Forelimb muscle (tissue), 1 donor: ENCODE results near the gene WDCP. TPM values are rescaled to one million over a fixed set of nuclear protein-coding genes. Genes with fewer than 3 reads are reported as not detected.

Experiments used
- DNase-seq: peaks from one replicate; pipeline ENCODE4 v3.0.0-alpha.2; 2013; ENCODE audit warnings: low read depth
- polyA plus RNA-seq: library from polyadenylated mRNA; unstranded; fragments of 120-200 nt; gene quantifications from one replicate; pipeline ENCODE4 v1.2.1, GENCODE V29; 2013; ENCODE audit not compliant: insufficient read length

Gene WDCP
- polyA plus RNA-seq, 1 donor, result 9.8 TPM

DNA sequence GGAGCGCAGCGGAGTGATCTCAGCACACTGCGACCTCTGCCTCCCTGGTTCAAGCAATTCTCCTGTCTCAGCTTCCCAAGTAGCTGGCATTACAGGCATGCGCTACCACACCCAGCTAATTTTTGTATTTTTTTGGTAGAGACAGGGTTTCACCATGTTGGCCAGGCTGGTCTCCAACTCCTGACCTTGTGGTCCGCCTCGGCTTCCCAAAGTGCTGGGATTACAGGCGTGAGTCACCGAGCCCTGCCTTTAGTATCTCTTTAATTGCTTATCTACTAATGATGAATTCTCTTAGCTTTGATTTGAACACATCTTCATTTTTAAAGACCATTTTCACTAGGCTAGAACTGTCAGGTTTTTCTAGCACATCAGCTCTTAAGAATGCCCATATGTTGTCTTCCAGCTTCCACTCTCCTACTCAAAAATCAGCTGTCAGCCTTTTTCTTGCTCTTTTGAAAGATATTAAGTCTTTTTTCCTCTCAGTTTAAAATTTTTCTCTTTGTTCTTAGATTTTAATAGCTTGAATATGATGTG, 53.4 kb downstream of the WDCP start:
- DNase-seq, result no peak

DNA sequence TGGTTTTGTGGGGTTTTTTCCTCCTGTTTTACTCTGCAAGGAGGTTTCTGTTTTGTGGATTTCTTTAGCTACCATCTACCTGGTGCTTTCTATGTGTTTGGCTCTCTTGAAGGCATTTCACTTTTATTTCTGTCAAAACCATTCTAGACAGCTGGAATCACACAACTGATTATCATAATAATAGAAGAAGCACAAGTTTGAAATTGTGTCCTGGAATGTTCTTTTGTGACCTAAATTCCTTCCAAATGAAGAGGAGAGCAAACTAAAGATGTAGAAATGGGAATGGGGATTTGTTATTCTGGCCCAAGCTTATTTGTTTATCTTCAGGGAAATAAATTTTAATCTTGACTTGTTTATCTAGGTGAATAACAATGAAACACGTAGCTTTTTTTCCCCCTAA, 54.3 kb downstream of the WDCP start:
- DNase-seq, result no peak

DNA sequence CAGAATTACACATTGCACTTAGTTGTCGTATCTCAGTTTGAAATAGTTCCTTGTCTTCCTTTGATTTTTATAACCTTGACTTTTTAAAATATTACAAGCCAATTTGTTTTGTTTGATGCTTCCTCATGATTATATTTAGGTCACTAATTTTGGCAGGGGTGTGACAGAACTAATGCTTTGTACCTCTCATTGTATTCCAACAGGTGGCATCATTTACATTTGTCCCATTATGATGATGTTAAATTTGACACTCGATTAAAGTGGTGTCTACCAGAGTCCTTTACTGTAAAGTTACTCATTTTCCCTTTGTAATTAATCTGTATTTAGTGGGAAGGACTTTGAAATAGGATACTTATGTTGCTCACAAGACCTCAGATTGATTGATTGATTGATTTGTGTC, 58.8 kb downstream of the WDCP start:
- peak; percentile 4 for DNase-seq

Other genes with a start within 250 kb of the WDCP start
- gene ATAD2B, start 120.3 kb downstream of the WDCP start, polyA plus RNA-seq, result 11.5 TPM
- gene UBXN2A, start 106.9 kb downstream of the WDCP start, polyA plus RNA-seq, result 17.6 TPM
- gene MFSD2B, start 37.3 kb downstream of the WDCP start, polyA plus RNA-seq, result 2.6 TPM
- 2.3 TPM for gene FKBP1B, start 2.4 kb upstream of the WDCP start, polyA plus RNA-seq
- 78.1 TPM for gene SF3B6, start 28.9 kb upstream of the WDCP start, polyA plus RNA-seq
- 25.8 TPM for gene TP53I3, start 37.4 kb upstream of the WDCP start, polyA plus RNA-seq
- 0.94 TPM for gene PFN4, start 75.9 kb upstream of the WDCP start, polyA plus RNA-seq
- 12.6 TPM for gene FAM228B, start 76.1 kb upstream of the WDCP start, polyA plus RNA-seq
- gene FAM228A, start 127.7 kb upstream of the WDCP start, polyA plus RNA-seq, result 0.40 TPM